ENCODE results near the gene CBARP. TPM values are rescaled to one million over a fixed set of nuclear protein-coding genes. Genes with fewer than 3 reads are reported as not detected.

Gene CBARP
- total RNA-seq, 1 experiment from 2014 or later, result 23.4 TPM

- TF ChIP-seq ARID4B (CRISPR knock-in tag; IDR thresholded peaks at IDR 0.05; ENCODE audit: borderline replicate concordance), result no peak
- no peak for TF ChIP-seq NFATC4 (CRISPR knock-in tag; IDR thresholded peaks at IDR 0.05)
- TF ChIP-seq ATF2 (CRISPR knock-in tag; IDR thresholded peaks at IDR 0.05; ENCODE audit: borderline replicate concordance, low read depth), result no peak
- 0 out of 2 replicates have a peak, but pooled peaks have one; percentile 29 for TF ChIP-seq USF2 (CRISPR knock-in tag; IDR thresholded peaks at IDR 0.05)
- TF ChIP-seq NR1H2 (CRISPR knock-in tag; IDR thresholded peaks at IDR 0.05), result no peak
- TF ChIP-seq ZNF416 (CRISPR knock-in tag; IDR thresholded peaks at IDR 0.05), result no peak
- peak; percentile 76; the same call in 1 of the 2 replicates for TF ChIP-seq ZNF219 (CRISPR knock-in tag; IDR thresholded peaks at IDR 0.05; ENCODE audit: borderline replicate concordance)
- no peak; the same call in 1 of the 2 replicates for TF ChIP-seq FOXP4 (CRISPR knock-in tag; IDR thresholded peaks at IDR 0.05)
- no peak for TF ChIP-seq OVOL2 (CRISPR knock-in tag; IDR thresholded peaks at IDR 0.05; ENCODE audit: borderline replicate concordance)
- TF ChIP-seq ZNF263 (CRISPR knock-in tag; IDR thresholded peaks at IDR 0.05; ENCODE audit: low read depth), result no peak
- TF ChIP-seq ATF3 (CRISPR knock-in tag; conservative IDR thresholded peaks at IDR 0.05), result no peak
- no peak for TF ChIP-seq TCF7 (CRISPR knock-in tag; IDR thresholded peaks at IDR 0.05; ENCODE audit: low read depth)
- peak; percentile 66; the same call in 1 of the 2 replicates for TF ChIP-seq JUN (CRISPR knock-in tag; IDR thresholded peaks at IDR 0.05)
- TF ChIP-seq ZNF671 (CRISPR knock-in tag; IDR thresholded peaks at IDR 0.05), result no peak
- no peak; the same call in 1 of the 2 replicates for TF ChIP-seq ZMAT4 (CRISPR knock-in tag; IDR thresholded peaks at IDR 0.05)
- TF ChIP-seq GABPB1 (CRISPR knock-in tag; IDR thresholded peaks at IDR 0.05), result peak; percentile 18; the same call in 1 of the 2 replicates
- TF ChIP-seq ZBTB43 (CRISPR knock-in tag; IDR thresholded peaks at IDR 0.05), result no peak
- no peak for TF ChIP-seq MXD4 (CRISPR knock-in tag; IDR thresholded peaks at IDR 0.05; ENCODE audit: borderline replicate concordance)
- no peak for TF ChIP-seq E2F1 (CRISPR knock-in tag; IDR thresholded peaks at IDR 0.05)
Observed at GRCh38 chr19:1269065-1269477, 31.3 kb upstream of the CBARP start, which contains the start of gene CIRBP (continued).
